Activated CD8-positive, alpha-beta memory T cell treated with anti-CD3 and anti-CD28 coated beads for 48 hours (primary cell): ENCODE measurements around the gene ROR1.

ENCODE experiments used
- DNase-seq, 3 experiments: peaks; one replicate each; pipeline ENCODE4 v3.0.0-alpha.2; 2020; ENCODE audit warnings: low read depth in 2 of 3, low spot score in 2 of 3

Gene ROR1

DNA sequence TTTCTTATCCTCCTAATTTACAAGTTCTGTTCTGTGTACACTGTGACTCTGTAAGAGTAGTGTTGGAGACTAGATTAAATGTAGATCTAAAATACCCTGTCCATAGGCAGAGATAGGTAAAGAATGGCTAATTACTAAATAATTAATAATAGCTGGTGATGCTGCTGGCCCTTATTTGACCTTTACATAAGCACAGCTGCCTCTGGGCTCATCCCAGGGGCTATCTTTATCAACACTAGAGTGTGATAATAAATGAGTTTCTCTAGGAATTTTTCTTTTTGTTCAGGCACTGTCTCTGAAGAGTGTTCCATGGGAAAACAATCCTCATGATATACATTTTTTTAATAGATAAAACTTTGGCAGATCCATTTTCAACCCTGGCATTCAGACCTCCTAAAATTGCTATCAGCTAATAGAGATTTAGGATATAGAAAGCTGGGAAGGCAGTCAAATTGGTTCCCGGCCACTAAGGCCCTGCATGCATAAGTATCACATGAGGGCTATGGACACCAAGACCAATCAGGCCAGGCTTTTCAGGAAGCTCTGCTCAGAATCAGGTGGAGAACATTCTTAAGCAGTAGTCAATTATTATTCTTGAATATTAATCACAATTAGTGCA, 107.2 kb downstream of the ROR1 start:
- DNase-seq: no peak

DNA sequence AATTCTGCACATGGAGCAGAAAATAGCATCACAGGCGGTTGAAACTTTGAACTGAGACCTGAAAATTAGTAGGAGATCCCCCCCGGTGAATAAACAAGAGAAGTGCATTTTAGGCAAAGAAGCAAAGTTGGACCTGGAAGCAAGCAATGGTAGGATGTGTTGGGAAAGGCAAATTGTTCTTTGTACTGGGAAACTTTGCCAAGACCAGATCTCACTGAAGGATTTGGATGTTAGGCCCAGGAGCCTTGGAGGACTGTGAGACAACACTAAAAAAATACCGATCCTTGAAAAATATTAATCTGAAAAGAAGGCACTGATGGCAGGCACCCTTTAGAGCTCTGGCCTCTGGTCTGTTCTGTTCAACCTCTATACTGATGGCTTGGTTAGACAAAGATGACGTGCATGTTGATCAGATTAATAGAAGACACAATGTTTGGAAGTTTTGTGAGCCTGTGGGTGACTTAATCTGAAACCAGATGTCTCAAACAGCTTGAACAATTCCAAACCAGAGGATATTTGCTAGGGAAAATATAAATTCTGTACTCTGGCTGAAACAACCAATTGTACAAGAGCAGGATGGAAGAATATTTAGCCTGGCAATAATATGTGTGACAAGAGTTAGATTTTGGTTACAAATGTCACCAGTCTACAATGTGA, 108.4 kb downstream of the ROR1 start:
- DNase-seq: no peak

DNA sequence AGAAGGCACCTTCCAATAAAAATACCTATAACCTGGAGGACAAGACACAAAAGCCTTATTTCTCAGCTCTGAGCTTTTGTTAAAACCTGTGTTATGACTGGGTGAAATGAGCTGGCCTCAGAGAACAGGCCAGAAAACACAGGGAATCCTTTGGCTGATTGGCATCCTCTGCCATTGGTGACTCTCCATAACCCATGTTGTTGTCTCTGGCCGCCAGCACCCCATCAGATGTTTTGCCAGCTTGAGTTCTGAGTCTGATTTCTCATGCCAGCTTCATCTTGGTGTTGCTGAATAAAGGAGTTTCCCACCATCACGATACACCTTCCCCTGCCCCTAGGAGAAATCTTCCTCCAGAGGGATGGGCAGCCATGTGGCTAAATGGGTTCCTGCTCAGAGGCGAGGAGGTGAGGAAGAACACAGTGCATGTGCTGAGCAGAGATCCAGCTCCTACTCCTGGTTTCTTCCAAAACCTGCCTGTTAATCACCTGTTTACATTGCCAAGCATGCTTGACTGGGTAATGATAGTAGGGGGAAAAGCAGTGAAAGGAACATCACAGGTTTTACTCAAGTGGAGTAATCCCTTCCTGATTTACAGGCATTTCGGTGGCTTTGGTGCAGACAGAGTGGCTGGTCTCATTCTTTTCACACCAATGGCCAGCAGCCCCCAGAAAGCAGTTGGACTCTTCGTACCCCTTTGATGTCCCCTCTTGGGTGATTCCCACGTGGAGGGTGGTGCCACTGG, 109.8 kb downstream of the ROR1 start:
- no peak for DNase-seq

DNA sequence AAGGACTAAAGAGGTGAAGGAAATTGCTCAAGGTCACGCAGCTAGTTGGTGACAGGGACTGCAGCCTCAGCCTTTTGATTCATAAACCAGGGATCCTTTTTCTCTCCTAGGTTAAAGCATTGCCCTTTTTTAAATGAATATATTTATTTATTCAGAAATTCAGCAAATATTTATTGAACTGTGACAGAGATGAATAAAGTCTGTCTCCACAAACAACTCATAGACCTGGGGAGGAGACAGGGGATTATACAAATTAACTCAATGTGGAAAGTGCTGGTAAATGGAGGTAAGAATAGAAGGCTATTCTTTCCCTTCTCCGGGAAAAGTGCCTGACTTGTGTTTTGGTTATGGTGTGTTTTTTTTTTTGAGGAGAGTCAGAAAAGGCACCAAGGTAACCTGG, 110.7 kb downstream of the ROR1 start:
- DNase-seq: no peak

DNA sequence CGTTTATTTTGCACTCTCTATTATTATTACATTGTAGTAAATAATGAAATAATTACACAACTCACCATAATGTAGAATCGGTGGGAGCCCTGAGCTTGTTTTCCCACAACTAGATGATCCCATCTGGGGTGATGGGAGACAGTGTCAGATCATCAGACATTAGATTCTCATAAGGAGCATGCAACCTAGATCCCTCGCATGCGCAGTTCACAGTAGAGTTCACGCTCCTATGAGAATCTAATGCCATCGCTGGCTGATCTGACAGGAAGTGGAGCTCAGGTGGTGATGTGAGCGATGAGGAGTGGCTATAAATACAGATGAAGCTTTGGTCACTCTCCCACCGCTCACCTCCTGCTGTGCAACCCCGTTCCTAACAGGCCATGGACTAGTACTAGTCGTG, 112.1 kb downstream of the ROR1 start:
- DNase-seq: no peak

DNA sequence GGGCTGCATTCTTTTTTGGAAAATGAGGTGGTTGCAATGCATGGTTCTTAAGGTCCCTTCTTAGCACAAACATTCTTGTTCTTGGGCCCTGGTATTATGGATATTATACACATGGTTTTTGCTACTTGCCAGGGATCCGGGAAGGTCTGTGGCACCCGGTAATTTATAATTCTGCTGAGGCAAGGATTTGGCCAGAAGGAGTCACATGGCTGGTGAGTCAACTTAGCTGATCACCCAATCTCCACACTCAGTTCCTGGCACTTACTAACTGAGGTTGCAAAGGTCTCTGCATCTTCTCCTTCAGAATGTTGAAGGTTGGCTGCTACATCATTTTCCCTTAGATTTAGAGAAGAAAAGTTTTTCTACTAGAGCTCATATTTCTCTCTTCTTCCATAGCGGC, 112.5 kb downstream of the ROR1 start:
- DNase-seq: no peak

DNA sequence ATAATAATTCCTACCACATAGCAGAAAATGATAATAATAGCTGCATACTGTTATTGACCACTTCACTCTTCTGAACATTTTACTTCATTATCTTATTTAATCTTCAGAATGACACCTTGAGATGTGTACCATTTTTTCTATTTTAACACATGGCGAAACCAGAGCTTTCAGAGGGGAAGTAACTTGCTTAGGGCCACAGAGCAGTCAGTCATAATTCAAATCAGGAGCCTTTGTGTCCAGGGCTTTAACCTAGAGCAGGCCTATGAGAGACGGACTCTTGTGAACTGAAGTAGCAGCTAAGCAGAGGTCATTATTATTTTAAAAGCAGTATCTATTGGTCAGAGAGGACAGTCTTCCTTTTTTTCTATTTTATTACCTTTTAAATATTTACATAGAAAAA, 114.0 kb downstream of the ROR1 start:
- no peak for DNase-seq

DNA sequence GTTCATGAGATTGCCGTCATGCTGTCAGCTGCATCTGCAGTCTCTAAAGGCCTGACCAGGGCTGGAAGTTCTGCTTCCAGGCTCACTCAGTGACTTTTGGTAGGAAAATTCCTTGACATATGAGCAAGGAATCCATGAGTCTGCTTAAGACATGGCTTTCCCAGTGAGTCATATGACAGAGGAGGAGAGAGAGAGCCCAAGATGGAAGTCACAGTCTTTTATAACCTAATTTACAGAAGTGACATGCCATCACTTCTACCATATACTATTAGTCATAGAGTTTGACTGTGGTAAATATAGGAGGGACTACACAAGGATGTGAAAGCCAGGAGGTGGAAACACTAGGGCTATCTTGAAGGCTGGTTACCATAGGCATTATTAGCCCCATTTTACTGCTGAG, 115.2 kb downstream of the ROR1 start:
- DNase-seq: no peak

DNA sequence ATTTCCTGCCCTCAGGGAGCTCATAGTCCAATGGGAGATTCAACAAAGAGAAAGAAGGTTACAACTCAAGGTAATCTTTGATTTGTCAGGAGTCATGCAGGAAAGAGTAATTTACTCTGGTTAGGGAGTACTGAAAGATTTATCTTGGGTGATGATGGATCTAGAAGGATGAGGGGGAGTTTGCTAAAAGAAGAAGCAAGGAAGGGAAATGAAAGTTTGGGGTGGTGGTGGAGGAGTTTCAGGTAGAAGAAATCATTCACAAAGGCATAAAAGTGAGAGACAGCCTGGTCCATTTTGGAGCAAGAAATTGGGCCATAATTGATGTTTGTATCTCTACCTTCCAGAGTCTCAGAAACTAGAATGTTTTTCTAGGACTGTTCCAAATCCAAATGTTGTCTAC, 116.7 kb downstream of the ROR1 start:
- no peak for DNase-seq

DNA sequence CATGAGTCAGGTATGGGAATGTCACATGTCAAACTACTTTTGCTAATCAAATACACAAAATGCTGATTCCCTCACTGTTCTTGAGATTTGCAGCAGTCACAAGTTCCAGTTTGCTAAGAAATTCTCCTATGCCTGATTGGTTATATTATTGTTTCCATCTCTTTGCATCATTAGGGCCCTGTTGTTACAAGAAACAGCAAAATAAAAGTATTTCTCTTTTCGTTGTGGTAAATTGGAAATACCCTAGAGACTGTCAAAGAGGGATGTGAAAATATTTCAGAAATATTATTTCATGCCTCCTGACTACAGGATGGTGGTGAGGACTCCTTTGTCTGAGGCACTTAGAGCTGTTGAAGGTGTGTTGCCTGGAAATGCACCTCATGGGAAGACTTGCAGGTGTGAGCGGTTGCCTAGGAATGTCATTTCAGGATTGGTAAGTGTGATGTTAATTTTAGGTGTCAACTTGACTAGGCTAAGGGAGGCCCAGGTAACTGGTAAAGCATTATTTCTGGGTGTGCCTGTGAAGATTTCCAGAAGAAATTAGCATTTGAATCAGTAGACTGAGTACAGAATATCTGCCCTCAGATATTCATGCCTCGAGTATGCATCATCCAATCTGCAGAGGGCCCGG, 117.4 kb downstream of the ROR1 start:
- no peak for DNase-seq

DNA sequence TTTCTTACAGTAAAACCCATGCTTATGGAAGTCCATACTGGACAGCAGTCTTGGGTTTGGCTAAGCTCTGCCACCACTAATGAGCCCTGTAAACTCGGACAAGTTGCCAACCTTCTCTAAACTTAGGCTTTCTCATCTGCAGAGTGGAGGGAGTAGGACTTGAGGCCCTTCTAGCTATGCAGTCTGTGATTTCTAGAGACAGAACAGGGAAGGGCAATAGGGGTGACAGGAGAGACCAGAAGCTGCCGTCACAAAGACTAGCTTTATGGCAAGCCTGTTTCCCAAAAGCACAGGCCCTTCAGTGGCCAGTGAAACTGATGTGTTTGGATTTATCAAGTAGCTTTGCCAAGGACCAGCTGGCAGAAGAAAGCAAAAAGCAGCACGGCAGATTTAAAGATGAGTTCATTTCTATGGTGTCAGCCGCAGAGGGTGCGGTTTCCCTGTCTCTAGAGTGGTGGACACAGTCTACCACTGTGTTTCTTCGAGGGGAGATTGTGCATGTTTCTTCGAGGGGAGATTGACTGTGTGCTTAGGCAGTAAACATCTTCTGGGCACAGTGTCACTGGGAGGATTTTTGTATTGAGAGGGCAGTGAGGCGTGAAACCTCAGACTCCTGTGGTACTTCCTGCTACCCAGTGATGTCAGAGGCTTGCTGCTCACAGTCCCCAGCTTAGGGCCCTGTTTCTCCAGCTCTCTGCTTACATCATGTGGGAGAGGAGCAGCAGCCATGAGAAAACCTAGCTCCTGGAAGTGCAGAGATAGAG, 119.0 kb downstream of the ROR1 start:
- DNase-seq: no peak

DNA sequence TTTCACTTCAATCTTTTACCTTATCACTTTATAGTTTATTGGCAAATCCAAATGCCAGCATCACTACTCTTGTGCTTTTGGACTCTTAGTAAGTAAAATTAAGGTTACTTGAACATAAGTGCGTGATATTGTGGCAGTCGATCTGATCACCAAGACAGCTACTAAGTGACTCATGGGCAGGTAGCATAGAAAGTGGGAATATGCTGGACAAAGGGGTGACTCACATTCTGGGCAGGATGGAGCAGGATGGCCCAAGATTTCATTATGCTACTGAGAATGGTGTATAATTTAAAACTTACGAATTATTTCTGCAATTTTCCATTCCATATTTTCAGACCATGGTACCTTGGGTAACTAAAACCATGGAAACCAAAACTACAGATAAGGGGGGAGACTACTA, 120.2 kb downstream of the ROR1 start:
- no peak for DNase-seq

DNA sequence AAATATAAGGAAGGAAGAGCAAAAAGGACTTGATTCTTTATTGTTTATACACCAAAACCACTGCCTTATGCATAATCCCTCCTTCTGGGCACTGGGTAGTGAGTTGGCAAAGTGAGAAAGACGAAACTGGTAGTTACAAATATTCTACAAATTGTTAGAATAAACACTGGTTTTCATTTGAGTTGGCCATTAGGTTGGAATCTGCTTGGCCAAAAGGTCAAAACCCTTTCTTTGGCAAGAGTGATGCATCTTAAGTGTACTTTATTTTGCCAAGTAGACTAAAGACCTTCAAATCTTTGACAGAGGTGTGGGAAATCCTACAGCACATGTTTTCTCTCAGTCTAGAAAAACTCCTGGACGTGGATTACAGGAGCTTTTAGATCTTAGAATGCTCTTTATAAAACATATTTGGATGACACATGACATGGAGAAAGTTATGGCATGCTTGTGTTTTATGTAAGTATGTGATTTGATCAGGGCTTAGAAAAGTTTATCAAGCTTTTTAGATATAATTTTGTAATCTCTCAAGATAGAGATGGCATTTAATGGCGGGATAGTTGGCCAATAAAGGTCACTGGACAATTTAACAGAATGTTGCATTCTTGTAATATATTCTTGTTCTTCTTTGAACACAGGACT, 120.9 kb downstream of the ROR1 start:
- no peak for DNase-seq

DNA sequence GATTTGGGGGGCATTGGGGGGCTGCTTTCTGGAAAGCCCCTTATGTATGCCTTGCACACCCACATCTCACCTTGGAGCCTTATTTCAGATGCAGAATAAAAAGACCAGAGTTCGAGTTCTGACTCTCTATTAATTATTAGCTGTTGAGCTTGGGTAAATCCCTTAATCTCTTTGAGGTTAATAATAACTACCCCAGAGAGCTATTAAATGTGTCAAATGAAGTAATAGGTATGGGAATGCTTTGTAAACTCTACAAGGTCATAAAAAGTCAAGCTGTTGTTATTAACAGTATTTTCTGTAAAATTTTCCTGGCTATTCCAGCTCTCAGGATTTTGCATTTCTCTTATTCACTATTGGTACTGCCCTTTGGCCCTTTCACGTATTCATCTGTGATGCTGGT, 122.9 kb downstream of the ROR1 start:
- DNase-seq: no peak

DNA sequence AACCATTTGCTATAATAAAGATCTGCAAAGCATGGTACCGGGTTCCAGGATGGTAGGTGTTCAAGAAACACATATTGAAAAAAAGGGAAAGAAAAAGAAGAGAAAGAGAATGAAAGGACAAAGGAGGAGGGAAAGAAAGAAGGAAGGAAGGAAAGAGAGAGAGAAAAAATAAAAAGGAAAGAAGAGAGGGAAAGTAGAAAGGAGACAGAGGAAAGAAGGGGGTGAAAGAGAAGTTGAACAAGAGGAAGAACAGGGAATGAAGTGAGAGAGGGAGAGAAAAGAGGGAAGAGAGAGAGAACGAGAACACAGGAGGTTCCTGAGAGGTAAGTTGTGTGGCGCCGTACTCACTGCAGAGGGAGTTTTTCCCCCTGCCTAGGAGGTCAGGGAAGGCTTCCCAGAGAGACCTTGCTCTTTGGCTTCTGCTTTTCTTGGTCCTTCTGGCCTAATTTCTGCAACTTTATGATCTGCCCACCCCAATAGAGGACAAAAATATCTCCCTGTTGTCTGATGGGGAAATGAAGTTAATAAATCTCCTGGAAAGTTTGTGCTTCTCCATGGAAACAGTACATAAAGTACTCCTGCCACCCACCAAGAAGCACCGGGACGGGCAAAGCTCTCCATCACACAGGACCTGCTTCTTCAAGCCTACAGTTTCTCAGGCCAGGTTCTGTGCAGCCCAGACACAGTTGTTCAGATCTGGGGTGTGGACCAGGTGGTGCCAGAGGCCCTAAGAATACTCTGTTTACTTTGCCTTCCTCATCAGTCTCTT, 124.8 kb downstream of the ROR1 start:
- DNase-seq: no peak

DNA sequence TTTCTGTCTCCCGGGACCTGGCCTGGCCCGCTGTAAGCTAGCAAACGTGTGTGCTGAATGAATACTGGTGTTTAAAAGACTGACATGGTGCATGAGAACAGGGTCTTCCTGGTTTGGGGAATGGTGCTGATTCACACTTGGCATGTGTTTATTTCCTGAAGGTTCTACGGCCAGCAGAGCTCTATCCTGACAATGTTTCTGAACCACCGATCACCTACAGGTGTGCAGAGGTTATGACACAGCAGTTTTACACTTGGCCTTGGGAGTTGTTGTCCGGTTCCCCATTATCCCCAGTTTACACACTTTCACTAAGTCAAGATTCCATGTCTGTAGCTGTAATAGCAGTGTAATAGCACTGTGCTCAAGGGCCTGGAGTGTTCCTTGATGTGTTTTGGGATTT, 127.3 kb downstream of the ROR1 start:
- no peak for DNase-seq

DNA sequence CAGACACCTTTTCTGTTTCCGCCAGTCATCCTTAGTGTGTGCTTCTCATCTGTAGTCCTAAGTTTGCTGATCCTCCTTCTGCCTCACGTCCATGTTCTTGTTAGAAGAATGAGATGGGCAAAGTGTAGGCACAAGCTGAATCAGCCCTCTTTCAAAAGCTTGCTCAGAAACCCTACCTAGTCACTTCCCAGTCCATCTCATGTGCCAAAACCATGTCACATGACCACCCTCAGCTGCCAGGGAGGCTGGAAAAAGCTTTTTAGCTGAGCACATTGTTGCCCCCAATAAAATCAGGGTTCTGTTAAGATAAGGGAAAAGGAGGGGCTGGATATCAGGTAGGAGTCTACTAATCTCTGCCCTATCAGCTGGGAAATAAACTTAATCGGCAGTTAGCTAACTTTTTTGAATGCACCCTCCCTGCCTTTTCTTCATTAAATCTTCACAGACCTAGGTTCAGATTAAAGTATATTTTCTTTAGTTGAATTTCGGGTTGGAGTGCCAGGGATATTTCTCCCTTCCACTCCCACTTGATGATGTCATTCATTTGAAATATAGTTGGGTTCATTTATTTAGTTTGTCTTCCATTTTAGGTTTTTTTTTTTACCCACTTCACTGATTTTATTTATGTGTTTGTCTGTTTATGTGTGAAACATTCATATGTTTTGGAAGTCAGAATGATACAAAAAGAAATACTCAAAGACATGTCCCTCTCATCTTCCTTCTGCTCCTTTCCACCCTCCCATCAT, 129.2 kb downstream of the ROR1 start:
- DNase-seq: no peak

DNA sequence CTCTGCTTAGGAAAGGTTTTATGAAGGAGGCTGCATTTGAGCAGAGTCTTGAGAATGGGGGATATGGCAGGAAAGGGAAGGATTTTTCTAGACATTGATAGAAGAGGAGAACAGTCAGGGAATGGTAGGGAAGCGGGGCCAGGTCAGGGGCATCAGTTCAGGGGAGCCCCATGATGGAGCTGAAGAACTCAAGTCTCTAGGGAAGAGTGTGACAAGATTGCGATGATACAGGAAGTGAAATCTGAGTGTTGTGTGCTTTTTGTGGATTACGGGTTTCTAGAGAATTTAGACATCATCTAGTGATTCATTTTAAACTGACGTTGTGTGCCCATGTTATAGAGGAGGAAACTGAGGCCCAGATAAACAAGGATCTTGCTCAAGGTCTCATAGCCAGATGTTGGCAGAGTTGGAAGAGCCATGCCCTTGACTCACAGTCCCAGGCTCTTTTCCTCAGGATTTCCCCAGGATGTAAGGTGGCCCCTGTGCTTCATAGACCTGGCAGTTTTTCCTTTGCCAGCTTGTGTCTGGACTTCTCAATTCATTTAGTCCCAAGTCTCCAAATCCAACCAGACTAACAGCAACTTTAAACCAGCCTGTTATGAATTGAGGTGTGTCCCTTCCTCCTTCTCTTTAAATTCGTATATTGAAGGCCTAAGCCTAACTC, 130.3 kb downstream of the ROR1 start:
- no peak for DNase-seq

DNA sequence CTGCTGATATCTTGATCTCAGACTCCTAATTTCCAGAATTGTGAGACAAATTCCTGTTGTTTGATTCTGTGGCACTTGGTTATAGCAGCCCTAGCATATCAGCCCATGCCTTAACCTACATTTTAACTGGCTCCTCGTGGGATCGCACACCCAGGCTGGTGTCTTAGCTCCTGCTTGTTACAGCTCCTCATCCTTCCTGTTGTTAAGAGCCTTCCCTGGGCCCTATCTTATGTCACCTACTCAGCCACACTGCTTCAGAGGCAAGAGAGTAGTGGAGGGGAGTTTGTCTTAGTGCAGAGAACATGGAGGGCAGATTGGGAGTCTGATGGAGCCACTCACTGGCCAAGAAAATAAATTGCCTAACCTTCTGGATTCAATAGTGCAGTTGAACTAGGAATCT, 131.0 kb downstream of the ROR1 start:
- no peak for DNase-seq
